Calu3 (cell line): ENCODE results near the gene ASAP2. TPM values are rescaled to one million over a fixed set of nuclear protein-coding genes. Genes with fewer than 3 reads are reported as not detected.

ENCODE experiments used
- BruUV-seq: library from RNA; stranded (reverse); fragments of 400-500 nt; replicated peaks from 2 replicates; lab custom pipeline; 2021; lab: Mats Ljungman, UMichigan
- CTCF ChIA-PET: fragments of 300-600 bp; sonication (Branson Sonifier 250); formaldehyde crosslinking; loops from one replicate; lab custom pipeline; 2022; ENCODE audit warnings: antibody characterized with exemption; lab: Charles Lee
- DNase-seq: peaks from one replicate; pipeline ENCODE4 v3.0.0; 2022
- H3K27ac Mint-ChIP-seq: one replicate; pipeline ENCODE4 v1.8.0; 2022; ENCODE audit warnings: mixed read lengths; ENCODE audit not compliant: unreplicated experiment
- H3K27me3 Mint-ChIP-seq: one replicate; pipeline ENCODE4 v1.8.0; 2022; ENCODE audit warnings: mixed read lengths; ENCODE audit not compliant: unreplicated experiment
- H3K36me3 Mint-ChIP-seq: one replicate; pipeline ENCODE4 v1.8.0; 2022; ENCODE audit warnings: mild to moderate bottlenecking, moderate library complexity, mixed read lengths; ENCODE audit not compliant: insufficient read depth, unreplicated experiment
- H3K4me1 Mint-ChIP-seq: one replicate; pipeline ENCODE4 v1.8.0; 2022; ENCODE audit warnings: mild to moderate bottlenecking, low read depth, mixed read lengths; ENCODE audit not compliant: unreplicated experiment
- H3K4me3 Mint-ChIP-seq: one replicate; pipeline ENCODE4 v1.8.0; 2022; ENCODE audit warnings: mild to moderate bottlenecking, low read depth, moderate library complexity, mixed read lengths; ENCODE audit not compliant: unreplicated experiment
- H3K9me3 Mint-ChIP-seq: one replicate; pipeline ENCODE4 v1.8.0; 2022; ENCODE audit warnings: low read depth, mixed read lengths; ENCODE audit not compliant: unreplicated experiment
- CTCF ChIP-seq: fragments of 200-600 bp; IDR thresholded peaks from one replicate; pipeline ENCODE4 v1.8.0; 2022; ENCODE audit warnings: antibody characterized with exemption; ENCODE audit not compliant: unreplicated experiment
- intact Hi-C: fragments of 100-400 bp; cut with micrococcal nuclease; formaldehyde crosslinking; loops from one replicate; pipeline ENCODE4 v1.10.0; 2022; ENCODE audit not compliant: unreplicated experiment
- total RNA-seq: library from RNA; stranded (reverse); gene quantifications from 2 replicates; pipeline ENCODE4 v1.2.3, GENCODE V29; 2022

Gene ASAP2
- total RNA-seq, 1 experiment from 2014 or later = 78.6 TPM

GRCh38 chr2:9346885-9347284, 140.3 kb downstream of the ASAP2 start:
- no peak for TF ChIP-seq CTCF
- H3K4me1 Mint-ChIP-seq = peaks cover 11% of the 10 kb centered on the region
- no peaks in the 10 kb centered on the region for H3K9me3 Mint-ChIP-seq
- BruUV-seq = no TSS peak
- H3K27me3 Mint-ChIP-seq = no peaks in the 10 kb centered on the region
- H3K27ac Mint-ChIP-seq = no peak overlapping the region
- peaks cover 37% of the 10 kb centered on the region for H3K36me3 Mint-ChIP-seq
- no peak for DNase-seq
- intact Hi-C loops = no loop called here
- CTCF ChIA-PET = interaction anchor here (0.5 kb wide), 1 partner anchor 141 kb away, joined by 5 read pairs; no protein-coding TSS in a partner anchor
- H3K4me3 Mint-ChIP-seq = no peak overlapping the region

GRCh38 chr2:9347411-9347881, 140.8 kb downstream of the ASAP2 start:
- Mint-ChIP-seq H3K9me3 (no peaks in the 10 kb centered on the region), H3K36me3 (peaks cover 43% of the 10 kb centered on the region), H3K4me1 (peaks cover 11% of the 10 kb centered on the region), H3K4me3 (no peak overlapping the region), H3K27me3 (no peaks in the 10 kb centered on the region), H3K27ac (no peak overlapping the region)
- DNase-seq = no peak
- TF ChIP-seq CTCF = no peak
- intact Hi-C loops = no loop called here
- no TSS peak for BruUV-seq
- CTCF ChIA-PET = no interaction called here

- Mint-ChIP-seq H3K36me3 (peaks cover 58% of the 10 kb centered on the region), H3K27me3 (no peaks in the 10 kb centered on the region), H3K4me3 (no peak overlapping the region)
These were observed 147.7 kb downstream of the ASAP2 start for GRCh38 chr2:9354318-9354717.

GRCh38 chr2:9355270-9355669, 148.7 kb downstream of the ASAP2 start:
- H3K27ac Mint-ChIP-seq = no peak overlapping the region
- TF ChIP-seq CTCF = no peak

More at GRCh38 chr2:9354318-9354717, 147.7 kb downstream of the ASAP2 start:
- DNase-seq = no peak
- Mint-ChIP-seq H3K4me1 (no peaks in the 10 kb centered on the region), H3K9me3 (no peaks in the 10 kb centered on the region), H3K27ac (no peak overlapping the region)
- CTCF ChIA-PET = no interaction called here
- BruUV-seq = no TSS peak
- no peak for TF ChIP-seq CTCF
- intact Hi-C loops = no loop called here

More at GRCh38 chr2:9355270-9355669, 148.7 kb downstream of the ASAP2 start:
- intact Hi-C loops = no loop called here
- Mint-ChIP-seq H3K36me3 (peaks cover 52% of the 10 kb centered on the region), H3K4me3 (no peak overlapping the region), H3K27me3 (no peaks in the 10 kb centered on the region), H3K9me3 (no peaks in the 10 kb centered on the region), H3K4me1 (no peaks in the 10 kb centered on the region)
- no peak for DNase-seq
- CTCF ChIA-PET = no interaction called here
- BruUV-seq = no TSS peak
